Osteoblast (primary cell): ENCODE data around the gene TTPAL. TPM values are rescaled to one million over a fixed set of nuclear protein-coding genes. Genes with fewer than 3 reads are reported as not detected.

ENCODE experiments used
- DNase-seq: peaks from one replicate; pipeline ENCODE4 v3.0.0; 2011; ENCODE audit warnings: low spot score, mixed read lengths; ENCODE audit not compliant: insufficient read length; ENCODE audit errors: missing footprints
- H2AFZ ChIP-seq: 2 replicates; pipeline ENCODE4 v1.6.0; 2011; ENCODE audit warnings: mild to moderate bottlenecking, low read length
- H3K27ac ChIP-seq: 2 replicates; pipeline ENCODE4 v1.5.1; 2011; ENCODE audit warnings: mild to moderate bottlenecking, low read depth, low read length, moderate library complexity
- H3K27me3 ChIP-seq: 2 replicates; pipeline ENCODE4 v1.6.0; 2012; ENCODE audit warnings: mild to moderate bottlenecking, control low read depth, inconsistent platforms, low read length, moderate library complexity; ENCODE audit not compliant: insufficient read depth
- H3K36me3 ChIP-seq: 2 replicates; pipeline ENCODE4 v1.5.1; 2011; ENCODE audit warnings: mild to moderate bottlenecking, low read length, control low read depth, moderate library complexity; ENCODE audit not compliant: insufficient read depth
- H3K4me1 ChIP-seq: 2 replicates; pipeline ENCODE4 v1.5.1; 2011; ENCODE audit warnings: mild to moderate bottlenecking, low read length, control low read depth, moderate library complexity; ENCODE audit not compliant: insufficient read depth
- H3K4me2 ChIP-seq: 2 replicates; pipeline ENCODE4 v1.6.0; 2011; ENCODE audit warnings: mild to moderate bottlenecking, low read length; ENCODE audit not compliant: insufficient read depth
- H3K4me3 ChIP-seq: fragments of 200-600 bp; sonication (generic); 3 replicates; pipeline ENCODE4 v1.5.1; 2012; ENCODE audit warnings: mild to moderate bottlenecking, low read length, inconsistent platforms; ENCODE audit not compliant: insufficient read depth
- H3K79me2 ChIP-seq: 2 replicates; pipeline ENCODE4 v1.6.0; 2012; ENCODE audit warnings: mild to moderate bottlenecking, low read length, control low read depth, inconsistent platforms; ENCODE audit not compliant: insufficient read depth
- H3K9me3 ChIP-seq: 2 replicates; pipeline ENCODE4 v1.5.1; 2011; ENCODE audit warnings: low read depth, low read length, control low read depth
- H4K20me1 ChIP-seq: 2 replicates; pipeline ENCODE4 v1.6.0; 2012; ENCODE audit warnings: mild to moderate bottlenecking, low read length, control low read depth; ENCODE audit not compliant: insufficient read depth
- CTCF ChIP-seq: IDR thresholded peaks from 2 replicates; pipeline ENCODE4 v1.5.1; 2011; ENCODE audit warnings: mild to moderate bottlenecking, low read depth, low read length, moderate library complexity; ENCODE audit errors: extremely low read depth
- total RNA-seq: library from RNA; depleted of rRNA; stranded (reverse); fragments of >200 nt; gene quantifications from 2 replicates; pipeline ENCODE4 v1.2.3, GENCODE V29; 2012

TTPAL gene
- total RNA-seq, 1 donor: 12.7 TPM

DNA sequence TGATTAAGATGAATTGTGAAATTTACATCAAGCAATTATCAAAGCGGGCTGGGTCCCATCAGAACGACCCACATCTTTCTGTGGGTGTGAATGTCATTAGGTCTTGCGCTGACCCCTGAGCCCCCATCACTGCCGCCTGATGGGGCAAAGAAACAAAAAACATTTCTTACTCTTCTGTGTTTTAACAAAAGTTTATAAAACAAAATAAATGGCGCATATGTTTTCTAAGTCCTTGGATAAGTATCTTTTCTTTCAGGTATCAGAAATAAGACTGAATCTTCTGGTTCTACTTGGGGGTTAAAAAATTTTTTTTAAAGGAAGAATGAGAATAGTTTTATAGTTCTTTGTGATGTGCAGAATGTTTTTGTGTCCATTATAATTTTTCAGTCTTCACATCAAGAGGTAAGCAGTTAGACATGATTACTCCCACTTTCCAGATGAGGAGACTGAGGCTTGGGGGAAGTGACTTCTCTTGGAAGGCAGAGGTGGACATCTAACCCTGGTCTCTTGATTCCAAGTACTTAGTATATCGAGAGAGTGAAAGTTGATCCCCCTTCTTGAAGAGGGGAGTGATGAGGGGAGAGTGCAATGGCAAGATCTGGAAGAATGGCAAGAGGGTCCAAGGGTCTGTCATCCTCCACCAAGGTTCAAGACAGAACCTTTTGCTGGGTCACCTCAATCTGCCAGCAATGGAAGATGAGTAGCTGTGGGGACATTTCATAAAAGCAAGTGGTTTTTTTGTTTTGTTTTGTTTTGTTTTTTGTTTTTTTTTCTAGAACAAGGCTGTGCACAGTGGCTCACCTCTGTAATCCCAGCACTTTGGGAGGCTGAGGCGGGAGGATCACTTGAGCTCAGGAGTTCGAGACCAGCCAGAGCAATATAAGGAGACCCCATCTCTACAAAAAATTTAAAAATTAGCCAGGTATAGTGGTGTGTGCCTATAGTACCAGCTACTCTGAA lies 42.8 kb upstream of the TTPAL start:
- Histone ChIP-seq H3K9me3 (no peaks in the 10 kb centered on the region), H4K20me1 (no peaks in the 10 kb centered on the region), H3K27me3 (peaks cover 16% of the 10 kb centered on the region), H3K27ac (no peak overlapping the region), H3K79me2 (no peaks in the 10 kb centered on the region), H3K4me1 (no peaks in the 10 kb centered on the region), H2AFZ (no peak overlapping the region), H3K36me3 (no peaks in the 10 kb centered on the region), H3K4me3 (no peak overlapping the region), H3K4me2 (no peak overlapping the region)
- TF ChIP-seq CTCF: no peak
- no peak for DNase-seq

DNA sequence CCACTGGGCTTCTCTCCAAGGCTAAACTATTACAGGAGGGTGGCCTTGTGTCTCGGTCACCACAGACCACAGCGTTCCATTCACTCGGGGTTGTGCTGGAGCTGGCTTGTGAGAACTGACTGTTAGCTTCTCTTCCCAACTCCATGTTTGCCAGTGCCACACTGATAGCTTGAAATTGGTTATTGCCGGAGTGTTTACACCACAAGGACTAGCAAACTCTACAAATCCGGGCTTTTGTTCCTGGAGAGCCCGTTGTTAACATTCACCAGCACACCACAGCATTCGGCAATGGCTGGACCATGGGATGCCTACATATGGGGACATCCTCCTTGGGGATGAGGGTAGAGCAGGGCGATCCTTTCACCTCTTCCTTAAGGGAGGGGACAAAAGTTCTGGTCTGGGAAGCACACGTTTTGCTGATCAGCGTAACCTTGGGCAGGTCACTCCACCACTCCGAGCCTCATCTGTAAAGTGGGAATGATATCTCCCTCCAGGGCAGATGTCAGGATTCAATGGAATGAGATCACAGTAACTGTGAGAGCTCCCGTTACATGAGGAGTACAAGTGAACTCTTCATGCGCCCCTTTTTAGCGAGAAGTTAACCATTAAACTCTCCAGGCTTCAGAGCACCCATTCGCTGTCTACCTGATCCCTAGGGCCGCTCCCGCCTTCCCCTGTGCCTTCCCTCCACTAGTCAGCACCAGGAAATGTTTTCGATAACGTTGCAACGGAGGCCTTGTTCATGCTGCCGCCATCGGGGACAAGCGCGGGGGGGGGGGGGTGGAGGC lies 41.7 kb upstream of the TTPAL start:
- H4K20me1 ChIP-seq: no peaks in the 10 kb centered on the region
- H3K79me2 ChIP-seq: no peaks in the 10 kb centered on the region
- H3K9me3 ChIP-seq: no peaks in the 10 kb centered on the region
- H3K4me1 ChIP-seq: no peaks in the 10 kb centered on the region
- no peak overlapping the region for H3K27ac ChIP-seq
- no peak overlapping the region for H2AFZ ChIP-seq
- H3K4me2 ChIP-seq: no peak overlapping the region
- no peak overlapping the region for H3K4me3 ChIP-seq
- no peak for DNase-seq
- H3K27me3 ChIP-seq: peaks cover 16% of the 10 kb centered on the region
- TF ChIP-seq CTCF: no peak
- H3K36me3 ChIP-seq: no peaks in the 10 kb centered on the region

GRCh38 chr20:44435630-44436335 lies 39.9 kb upstream of the TTPAL start:
- DNase-seq: no peak
- no peaks in the 10 kb centered on the region for H4K20me1 ChIP-seq
- no peak for TF ChIP-seq CTCF
- no peak overlapping the region for H2AFZ ChIP-seq
- no peaks in the 10 kb centered on the region for H3K79me2 ChIP-seq
- no peak overlapping the region for H3K4me2 ChIP-seq
- H3K36me3 ChIP-seq: no peaks in the 10 kb centered on the region
- no peaks in the 10 kb centered on the region for H3K4me1 ChIP-seq
- H3K27me3 ChIP-seq: peaks cover 16% of the 10 kb centered on the region
- no peak overlapping the region for H3K27ac ChIP-seq
- H3K4me3 ChIP-seq: no peak overlapping the region
- no peaks in the 10 kb centered on the region for H3K9me3 ChIP-seq
